Glomerular visceral epithelial cell (primary cell): ENCODE data around the gene NR6A1.

ENCODE experiments used
- DNase-seq: peaks from one replicate; pipeline ENCODE4 v3.0.0-alpha.2; 2016; ENCODE audit errors: extremely low spot score

NR6A1 gene

DNA sequence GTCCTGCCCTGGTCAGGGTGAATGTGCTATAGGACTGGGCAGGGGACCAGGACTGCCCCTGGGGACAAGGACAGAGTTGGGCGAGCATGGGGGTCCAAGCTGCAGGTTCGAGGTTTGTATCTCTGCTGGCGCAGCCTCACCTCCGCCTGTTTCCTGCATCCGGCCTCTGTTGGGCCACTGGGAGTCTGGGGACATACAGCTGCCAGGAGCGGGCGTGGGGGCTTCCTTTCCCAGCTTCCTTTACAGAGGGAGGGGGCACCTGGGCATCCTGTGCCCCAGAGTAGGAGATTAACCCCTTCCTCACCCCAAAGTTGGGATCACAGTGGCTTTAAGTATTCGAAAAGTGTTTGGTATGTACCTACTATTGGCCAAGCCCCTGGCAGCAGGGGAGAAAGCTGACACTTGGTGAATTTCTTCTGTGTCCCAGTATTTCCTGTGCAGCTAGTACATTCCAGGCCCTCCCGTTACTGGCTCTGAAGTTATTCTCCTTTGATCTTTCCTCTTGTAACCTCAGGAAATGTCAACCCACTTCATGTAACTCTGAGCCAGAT is 24.8 kb upstream of the NR6A1 start:
- no peak for DNase-seq

DNA sequence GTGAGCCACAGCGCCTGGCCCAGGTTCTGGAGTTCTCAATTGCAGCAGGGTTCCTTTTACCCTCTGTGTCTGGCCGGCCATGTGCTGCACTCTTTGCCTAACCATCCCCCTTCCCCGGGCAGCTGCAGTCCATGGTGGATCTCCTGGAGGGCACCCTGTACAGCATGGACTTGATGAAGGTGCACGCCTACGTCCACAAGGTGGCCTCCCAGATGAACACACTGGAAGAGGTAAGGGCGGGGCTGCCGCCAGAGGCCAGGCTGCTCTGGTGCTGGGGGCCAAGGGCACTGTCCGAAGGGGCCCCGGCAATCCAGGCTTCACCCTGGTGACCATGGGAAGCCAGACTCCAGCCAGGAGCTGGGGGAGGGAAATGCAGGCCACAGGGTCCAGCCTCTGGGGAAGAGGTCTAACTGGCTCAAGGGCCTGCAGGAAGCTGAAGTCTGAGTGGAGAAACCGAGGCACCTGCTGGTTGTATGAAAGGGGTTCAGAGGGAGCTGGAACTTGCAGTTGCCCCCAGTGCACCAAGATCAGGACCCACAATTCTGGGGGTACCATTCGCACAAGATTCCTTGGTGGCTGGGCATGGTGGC is 23.9 kb upstream of the NR6A1 start:
- no peak for DNase-seq

DNA sequence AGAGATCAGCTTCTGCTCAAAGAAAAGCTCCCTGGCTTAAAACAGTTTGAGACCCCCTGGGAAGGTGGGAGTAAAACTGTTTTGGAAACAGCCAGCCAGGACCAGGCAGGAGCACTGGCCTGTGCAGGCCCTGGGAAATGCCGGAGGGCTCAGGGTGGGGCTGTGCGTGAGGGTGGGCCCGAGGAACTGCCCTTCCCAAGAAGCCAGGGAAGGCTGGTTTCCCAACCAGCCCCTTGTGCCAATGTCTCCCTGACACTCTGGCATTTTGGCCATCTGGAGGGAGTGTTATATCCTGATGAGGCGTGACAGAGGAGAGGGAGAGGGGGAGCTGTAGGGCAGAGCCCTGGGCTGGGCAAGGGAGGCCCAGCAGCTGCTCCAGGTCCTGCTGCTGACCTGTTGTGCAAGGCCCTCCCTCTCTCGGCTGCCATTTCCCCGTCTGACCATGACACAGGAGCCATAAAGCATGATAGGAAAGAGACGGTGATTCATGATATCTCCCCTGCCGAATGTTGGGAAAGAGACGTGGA is 22.0 kb upstream of the NR6A1 start:
- DNase-seq: no peak

DNA sequence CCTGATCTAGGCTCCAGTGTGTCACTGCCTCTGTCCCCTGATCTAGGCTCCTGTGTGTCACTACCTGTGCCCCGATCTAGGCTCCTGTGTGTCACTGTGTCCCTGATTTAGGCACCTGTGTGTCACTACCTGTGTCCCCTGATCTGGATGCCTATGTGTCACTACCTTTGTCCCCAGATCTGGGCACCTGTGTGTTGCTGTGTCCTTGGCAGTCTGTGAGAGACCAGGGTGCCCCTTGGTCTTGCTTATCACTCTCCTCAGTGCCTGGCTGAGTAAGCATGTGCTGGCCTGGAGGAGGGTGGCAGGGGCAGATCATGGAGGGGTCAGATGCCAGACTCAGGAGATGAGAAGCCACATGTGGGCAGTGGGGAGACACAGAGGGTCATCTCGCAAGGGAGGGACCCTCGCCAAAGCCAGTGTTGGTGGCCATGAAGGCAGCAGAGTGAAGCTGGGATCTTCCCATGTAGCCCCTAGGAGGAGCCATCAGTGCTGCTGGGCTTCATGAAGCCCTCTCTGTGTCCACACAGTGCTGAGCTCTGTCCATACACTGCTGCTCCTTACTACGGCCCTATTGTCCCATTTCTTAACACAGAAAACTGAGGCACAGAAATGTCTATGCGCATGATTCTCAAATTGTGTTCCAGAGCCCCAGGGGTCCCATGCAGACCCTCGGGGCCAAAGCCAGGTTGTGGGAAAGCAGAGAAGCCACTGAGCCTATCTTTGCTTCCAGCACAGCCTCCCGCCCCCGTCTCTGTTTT is 21.3 kb upstream of the NR6A1 start:
- DNase-seq: no peak

DNA sequence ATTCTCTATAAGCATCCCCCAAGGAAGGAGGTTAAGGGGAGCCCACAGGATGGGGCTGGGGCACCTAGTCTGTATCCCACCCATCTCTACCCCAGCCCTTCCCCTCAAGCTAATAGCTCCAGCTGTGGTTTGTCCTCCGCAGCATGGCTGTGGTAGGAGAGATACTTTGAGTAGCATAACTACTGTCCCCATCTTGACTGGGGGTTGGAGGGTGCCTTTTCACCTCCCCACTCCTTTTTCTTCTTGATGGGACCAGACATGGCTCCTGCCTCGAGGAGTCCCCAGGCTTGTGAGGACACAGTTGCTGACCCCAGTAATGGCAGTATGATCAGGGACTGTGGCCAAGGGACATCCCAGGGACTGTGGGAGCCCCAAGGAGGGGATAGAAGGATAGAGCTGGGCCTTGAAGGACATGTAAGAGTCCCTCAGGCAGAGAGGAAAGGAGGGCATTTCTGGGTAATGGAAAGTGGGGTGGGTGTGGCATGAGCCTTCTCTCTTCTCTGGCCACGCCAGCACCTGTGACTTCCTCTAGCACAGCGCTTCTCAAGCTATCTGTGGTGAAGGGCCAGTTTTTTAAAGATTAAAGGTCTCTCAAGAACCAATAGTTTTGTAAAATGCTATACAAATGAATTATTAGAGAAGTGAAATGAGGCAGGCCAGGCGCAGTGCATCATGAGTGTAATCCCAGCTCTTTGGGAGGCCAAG is 19.8 kb upstream of the NR6A1 start:
- no peak for DNase-seq

DNA sequence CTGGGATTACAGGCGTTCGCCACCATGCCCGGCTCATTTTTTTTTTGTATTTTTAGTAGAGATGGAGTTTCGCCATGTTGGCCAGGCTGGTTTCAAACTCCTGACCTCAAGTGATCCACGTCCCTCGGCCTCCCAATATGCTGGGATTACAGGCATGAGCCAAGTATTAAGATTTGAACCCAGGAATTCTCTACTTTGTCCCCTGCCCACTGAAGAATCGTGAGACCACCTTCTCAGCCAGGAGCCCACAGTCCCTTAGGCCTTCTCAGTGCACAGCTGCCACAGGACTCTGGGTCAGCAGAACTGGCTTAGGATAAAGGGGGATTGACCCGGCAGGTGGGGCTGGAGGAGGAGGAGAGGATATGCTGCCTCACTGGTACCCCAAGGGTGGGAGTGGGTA is 19.2 kb upstream of the NR6A1 start:
- DNase-seq: no peak

DNA sequence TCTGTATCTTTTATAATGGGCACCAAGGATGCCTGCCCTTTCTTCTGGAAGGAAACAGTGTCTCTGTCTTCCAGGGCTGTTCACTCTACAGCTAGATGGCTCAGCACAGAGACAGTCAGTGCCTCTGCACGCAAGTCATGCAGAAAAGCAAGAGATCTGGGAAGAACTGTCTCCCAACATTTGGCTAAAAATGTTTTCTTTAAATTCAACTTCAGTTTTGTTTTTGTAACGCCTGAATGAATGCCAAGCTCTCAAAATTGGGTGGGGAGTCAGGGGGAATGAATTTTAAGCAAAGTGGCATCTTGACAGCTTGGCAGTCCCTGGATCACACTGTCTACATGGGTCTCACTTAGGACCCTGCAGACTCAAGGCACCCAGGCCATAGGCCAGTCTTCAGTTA is 18.4 kb upstream of the NR6A1 start:
- no peak for DNase-seq

DNA sequence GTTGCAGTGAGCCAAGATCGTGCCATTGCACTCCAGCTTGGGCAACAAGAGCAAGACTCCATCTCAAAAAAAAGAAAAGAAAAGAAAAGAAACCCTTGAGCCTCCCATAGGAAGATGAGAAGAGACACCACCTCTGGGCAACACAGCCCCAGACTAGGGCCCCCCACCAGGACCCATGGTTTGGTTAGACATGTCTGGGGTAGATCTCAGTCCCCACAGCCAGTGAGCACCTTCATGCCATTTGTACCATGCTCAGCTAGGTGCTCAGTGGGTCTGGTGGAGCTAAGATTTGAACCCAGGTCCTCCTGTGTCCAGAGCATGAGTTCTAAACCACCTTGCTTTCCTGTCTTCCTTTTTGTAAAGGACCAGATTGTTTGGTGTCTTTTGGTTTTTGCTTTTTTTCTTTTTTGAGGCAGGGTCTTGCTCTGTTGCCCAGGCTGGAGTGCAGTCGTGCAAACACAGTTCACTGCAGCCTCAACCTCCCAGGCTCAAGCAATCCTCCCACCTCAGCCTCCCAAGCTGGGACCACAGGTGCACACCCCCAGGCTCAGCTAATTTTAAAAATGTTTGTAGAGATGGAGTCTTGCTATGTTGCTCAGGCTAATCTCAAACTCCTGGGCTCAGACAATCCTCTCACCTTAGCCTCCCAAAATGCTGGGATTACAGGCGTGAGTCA is 17.6 kb upstream of the NR6A1 start:
- no peak for DNase-seq

DNA sequence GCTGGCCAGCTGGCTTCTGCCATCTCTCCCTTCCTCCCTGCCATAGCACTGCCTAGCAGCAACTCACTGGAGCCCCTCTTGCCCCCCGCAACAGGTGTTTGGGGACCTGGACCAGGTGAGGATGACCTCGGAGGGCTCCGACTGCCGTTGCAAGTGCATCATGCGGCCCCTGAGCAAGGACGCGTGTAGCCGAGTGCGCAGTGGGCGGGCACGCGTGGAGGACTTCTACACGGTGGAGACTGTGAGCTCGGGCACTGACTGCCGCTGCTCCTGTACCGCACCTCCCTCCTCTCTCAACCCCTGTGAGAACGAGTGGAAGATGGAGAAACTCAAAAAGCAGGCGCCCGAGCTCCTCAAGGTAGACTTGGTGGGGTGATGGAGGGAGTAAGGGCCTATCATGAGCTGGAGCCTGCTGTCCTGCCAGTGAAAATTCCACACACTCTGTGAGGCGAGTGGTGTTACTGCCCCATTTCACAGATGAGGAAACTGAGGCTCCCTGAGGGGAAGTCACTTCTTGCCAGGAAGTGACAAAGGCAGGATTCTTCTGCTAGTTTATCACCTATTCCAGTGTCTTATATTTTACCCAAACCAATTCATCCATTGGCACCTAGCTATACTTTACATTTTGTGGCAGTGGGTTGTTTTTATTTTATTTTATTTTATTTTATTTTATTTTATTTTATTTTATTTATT is 15.9 kb upstream of the NR6A1 start:
- DNase-seq: no peak

DNA sequence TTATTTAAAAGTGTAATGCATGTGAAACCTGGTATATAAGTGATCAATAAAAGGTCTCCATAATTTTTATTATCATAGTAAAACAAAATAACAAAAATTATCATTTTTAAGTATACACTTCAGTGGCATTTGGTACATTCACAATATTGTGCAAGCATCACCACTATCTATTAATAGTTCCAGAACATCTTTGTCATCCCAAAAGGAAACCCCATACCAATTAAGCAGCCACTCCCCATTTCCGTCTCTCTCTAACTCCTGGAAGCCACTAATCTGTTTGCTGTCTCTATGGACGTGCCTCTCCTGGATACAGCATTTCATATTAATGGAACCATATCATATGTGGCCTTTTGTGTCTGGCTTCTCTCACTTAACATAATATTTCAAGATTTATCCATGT is 13.4 kb upstream of the NR6A1 start:
- DNase-seq: no peak

DNA sequence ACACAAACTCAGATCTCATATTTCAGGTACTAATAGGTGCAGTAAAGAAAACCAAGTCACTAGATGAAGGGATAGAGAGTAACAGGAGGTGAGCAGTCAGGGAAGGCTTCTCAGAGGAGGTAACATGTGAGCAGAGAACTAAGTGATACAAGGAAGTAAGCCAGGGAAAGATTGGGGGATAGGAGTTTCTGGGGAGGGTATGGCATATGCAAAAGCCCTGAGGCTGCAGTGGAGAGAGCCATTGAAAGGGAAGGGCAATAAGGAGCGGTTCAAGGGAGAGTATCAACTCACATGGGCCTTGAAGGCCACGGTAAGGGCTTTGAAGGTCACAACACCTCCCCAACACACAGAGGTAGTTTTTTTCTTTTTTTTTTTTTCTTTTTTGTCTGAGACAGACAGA is 12.7 kb upstream of the NR6A1 start:
- no peak for DNase-seq

DNA sequence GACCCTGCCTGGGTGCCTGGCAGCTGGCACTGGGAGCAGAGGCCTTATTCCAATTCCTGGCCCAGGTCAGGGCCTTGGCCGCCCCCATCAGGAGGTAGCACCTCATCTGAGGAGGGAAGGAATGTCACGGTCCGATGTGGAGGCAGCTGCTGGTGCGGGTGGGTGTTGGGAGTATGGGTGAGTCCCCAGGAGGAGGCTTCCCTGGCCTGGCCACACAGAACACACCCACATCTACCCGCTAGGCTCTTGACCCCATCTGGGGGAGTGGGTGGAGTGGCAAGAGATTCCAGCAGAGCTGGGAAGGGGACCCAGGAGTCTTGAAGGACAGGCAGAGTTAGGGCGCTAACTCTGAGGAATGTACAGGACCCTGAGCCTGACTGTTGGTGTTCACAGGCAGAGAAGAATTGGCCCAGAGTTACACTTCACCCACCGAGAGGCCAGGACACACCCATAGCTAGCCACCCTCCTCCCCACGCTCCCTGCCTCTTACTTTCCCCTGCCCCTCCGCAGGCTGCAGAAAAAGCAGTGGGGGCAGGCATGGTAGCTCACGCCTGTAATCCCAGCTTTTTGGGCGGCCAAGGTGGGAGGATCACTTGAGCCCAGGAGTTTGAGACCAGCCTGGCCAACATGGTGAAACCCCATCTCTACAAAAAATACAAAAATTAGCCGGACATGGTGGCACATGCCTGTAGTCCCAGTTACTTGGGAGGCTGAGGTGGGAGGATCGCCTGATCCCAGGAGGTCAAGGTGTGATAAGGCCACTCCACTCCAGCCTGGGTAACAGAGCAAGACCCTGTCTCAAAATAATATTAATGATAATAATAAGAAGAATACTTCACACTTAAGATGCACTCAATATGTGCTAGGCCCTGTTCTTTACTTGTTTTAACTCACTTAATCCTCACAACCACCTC is 11.8 kb upstream of the NR6A1 start:
- no peak for DNase-seq

DNA sequence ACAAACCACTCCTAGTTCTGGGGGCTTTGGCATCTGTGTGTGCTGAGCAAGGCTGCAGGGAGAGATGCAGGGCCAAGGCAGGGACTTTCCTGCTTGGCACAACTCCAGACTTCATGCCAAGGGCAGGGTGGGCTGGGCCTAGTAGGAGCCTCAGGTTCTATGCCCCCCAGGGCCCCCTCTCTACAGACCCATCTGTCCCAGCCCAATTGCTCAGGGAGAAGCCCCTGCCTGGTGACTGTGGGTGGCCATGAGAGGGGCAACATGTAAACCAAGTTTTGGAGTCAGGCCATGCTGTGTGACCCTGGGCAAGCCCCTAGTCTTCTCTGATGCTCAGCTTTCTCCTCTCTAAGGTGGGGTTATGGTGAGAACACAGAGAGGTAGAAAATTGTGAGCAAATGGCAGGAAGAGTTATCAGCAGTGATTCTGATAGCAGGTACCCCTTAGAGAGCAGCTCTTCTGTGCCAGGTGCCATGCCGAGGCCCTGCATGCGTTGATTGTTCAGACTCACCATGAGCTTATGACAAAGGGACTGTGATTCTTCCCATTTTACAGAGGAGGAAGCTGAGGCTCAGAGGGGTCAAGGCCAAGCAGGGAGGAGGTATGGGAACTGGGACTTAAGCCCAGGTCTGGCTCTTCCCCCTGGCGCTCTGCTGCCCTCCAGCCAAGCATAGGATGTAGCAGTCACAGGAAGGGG is 11.0 kb upstream of the NR6A1 start:
- no peak for DNase-seq

DNA sequence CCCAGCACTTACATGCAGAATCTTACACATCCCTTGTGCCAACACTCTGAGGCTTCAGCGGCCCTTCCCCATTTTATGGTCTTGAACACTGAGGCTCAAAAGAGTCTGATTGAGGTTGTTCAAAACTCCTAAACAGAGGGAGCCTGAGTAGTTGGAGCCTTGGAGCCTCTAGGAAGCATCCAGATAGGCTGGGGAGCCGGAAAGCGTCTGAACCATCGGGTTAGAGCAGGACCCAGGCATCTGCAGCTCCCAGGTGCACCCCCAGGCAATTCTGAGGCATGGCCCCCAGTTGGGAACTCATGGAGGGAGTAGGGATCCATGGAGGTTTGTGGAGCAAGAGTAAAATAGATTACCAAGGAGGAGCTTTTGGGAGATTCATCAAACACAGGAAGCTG is 9.6 kb upstream of the NR6A1 start:
- DNase-seq: no peak

DNA sequence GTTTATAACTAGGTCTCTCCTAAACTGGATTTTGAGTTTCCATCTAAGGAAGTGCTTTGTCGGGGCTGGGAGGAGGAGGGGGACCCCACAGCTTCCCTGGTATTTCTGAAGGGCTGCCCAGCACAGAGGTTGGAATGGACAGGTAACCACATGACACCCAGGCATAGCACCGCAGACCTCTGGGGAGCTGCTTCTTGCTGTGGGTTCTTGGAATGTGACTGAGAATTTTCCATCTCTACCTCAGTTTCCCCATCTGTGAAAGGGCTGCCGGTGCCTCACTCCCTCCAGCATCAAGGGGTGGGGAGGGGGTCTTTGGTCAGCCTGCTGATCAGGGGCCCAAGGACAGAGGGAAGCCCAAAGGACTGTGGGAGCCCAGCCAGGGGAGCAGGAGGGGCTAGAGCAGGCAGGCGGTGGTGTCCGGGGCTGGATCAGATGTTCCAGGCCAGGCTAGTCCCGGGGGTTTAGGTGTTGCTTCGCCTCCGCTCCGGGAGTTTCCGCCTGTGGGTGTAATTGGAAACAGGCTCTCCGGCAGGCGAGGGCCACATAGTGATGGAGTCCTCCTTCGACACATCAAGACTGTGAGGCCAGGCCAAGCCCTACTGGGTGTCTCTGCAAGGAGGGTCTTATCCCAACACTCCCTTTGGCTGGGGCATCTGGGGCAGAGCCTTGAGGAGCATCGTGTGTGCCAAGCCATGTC is 9.1 kb upstream of the NR6A1 start:
- peak; percentile 31 for DNase-seq

DNA sequence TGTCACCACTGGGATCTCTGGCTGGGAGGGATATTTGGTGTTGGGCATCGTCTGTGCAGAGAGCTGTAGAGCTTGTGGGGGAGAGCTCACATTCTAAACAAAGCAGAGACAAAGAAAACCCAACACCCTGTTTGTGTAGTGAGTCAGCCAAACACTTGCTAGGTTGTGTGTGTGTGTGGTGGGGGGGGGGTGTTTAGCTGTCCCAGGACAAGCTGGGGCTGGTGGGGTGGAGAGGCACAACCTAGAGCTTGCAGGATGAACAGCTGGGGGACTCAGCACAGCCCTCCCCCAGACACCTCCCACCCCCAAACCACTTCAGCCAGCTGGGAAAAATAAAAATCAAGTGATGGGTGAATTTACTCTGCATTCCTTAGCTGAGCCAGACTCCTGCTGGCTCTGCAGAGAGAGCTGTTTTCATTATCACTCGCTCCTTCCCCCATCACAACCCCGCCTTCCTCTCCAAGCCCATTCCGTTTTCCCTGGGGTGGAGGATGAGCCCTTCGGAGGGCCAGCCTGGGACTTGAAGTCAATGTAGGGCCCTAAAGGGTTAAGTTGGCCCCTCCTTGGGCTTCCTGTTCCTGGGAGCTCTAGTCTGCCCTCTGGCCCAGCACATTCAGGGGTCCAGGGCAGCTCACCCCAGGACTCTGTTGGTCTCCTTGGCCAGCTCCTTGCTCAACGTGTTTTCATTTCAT is 8.4 kb upstream of the NR6A1 start:
- peak; percentile 87 for DNase-seq

DNA sequence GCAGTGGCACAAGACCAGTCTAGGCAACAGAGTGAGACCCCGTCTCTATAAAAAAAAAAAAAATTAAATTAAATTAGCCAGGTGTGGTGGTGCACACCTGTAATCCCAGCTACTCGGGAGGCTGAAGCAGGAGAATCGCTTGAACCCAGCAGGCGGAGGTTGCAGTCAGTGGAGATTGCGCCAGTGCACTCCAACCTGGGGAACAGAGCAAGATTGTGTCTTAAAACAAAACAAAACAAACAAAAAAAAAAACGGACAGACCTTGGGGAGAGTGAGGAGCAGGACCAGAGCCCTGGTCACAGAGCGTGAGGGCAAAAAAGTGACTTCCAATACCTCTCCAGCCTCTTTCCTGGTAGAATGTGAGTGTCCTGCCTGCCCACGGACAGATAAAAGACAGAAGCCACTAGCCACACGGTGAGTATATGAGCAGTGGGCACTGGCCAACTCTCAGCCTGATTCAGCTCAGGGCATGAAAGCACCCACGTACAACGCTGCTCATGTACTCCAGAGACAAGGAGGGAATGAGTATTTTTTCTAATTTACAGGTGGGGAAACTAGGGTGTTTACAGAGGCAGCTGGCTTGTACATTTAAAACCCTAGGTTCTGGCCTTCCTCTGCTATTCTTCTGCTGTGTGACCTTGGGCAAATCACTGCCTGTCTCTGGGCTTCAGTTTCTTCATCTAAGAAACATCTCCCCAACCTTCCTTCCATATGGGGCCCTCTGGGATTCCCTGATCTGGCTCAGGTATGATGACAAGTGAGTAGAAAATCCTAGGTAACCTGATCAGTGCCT is 7.7 kb upstream of the NR6A1 start:
- no peak for DNase-seq
